Liver (tissue), 9 donors: Measurements from ENCODE around the gene PIK3R3. TPM values are rescaled to one million over a fixed set of nuclear protein-coding genes. Genes with fewer than 3 reads are reported as not detected.

Experiments
- DNase-seq: peaks from one replicate; pipeline ENCODE4 v3.0.0-alpha.2; 2017; ENCODE audit warnings: low spot score
- H3K27ac ChIP-seq, 2 donors: one replicate each; pipeline ENCODE4 v1.7.0; 2013; ENCODE audit warnings: inconsistent platforms in 2 of 2, low read length in 2 of 2, control low read depth in 1 of 2, low read depth in 1 of 2, mild to moderate bottlenecking in 1 of 2
- H3K27me3 ChIP-seq, 4 donors: one replicate each; pipeline versions ENCODE4 v1.6.1 to v1.7.0; 2013; ENCODE audit warnings: low read length in 3 of 4, inconsistent platforms in 1 of 4, mild to moderate bottlenecking in 1 of 4, moderate library complexity in 1 of 4; ENCODE audit not compliant: control insufficient read depth in 4 of 4, insufficient read depth in 4 of 4
- H3K36me3 ChIP-seq, 4 donors: one replicate each; pipeline versions ENCODE4 v1.6.1 to v1.7.0; 2013; ENCODE audit warnings: low read length in 3 of 4, mild to moderate bottlenecking in 3 of 4, low read depth in 1 of 4, moderate library complexity in 1 of 4; ENCODE audit not compliant: control insufficient read depth in 4 of 4, insufficient read depth in 3 of 4
- H3K4me1 ChIP-seq, 4 donors: one replicate each; pipeline versions ENCODE4 v1.6.1 to v1.7.0; 2013; ENCODE audit warnings: low read length in 3 of 4, mild to moderate bottlenecking in 3 of 4, moderate library complexity in 1 of 4; ENCODE audit not compliant: control insufficient read depth in 4 of 4, insufficient read depth in 4 of 4
- H3K4me3 ChIP-seq, 3 donors: one replicate each; pipeline versions ENCODE4 v1.6.1 to v1.7.0; 2013; ENCODE audit warnings: low read length in 3 of 3, control low read depth in 1 of 3, low read depth in 1 of 3, mild to moderate bottlenecking in 1 of 3
- H3K9ac ChIP-seq, 2 donors: one replicate each; pipeline ENCODE4 v1.7.0; 2013; ENCODE audit warnings: low read length in 2 of 2, mild to moderate bottlenecking in 2 of 2, moderate library complexity in 2 of 2, control low read depth in 1 of 2, low read depth in 1 of 2
- H3K9me3 ChIP-seq, 4 donors: one replicate each; pipeline versions ENCODE4 v1.6.1 to v1.7.0; 2013; ENCODE audit warnings: low read length in 3 of 4; ENCODE audit not compliant: control insufficient read depth in 4 of 4
- ATF3 ChIP-seq: IDR thresholded peaks from 2 replicates; pipeline ENCODE4 v1.6.1; 2016; ENCODE audit warnings: antibody characterized with exemption
- FOXA1 ChIP-seq: IDR thresholded peaks from 2 replicates; pipeline ENCODE4 v1.6.1; 2016; ENCODE audit warnings: antibody characterized with exemption
- GABPA ChIP-seq, 2 donors: IDR thresholded peaks in 1 of 2; conservative IDR thresholded peaks in 1 of 2; 2 replicates each; pipeline ENCODE4 v1.6.1; 2016; ENCODE audit warnings: antibody characterized with exemption in 2 of 2, mild to moderate bottlenecking in 1 of 2, moderate library complexity in 1 of 2
- HNF4A ChIP-seq, 2 donors: conservative IDR thresholded peaks; 2 replicates each; pipeline ENCODE4 v1.6.1; 2016; ENCODE audit warnings: antibody characterized with exemption in 2 of 2, mild to moderate bottlenecking in 2 of 2
- HNF4G ChIP-seq: IDR thresholded peaks from 2 replicates; pipeline ENCODE4 v1.6.1; 2016; ENCODE audit warnings: antibody characterized with exemption
- JUND ChIP-seq, 2 donors: IDR thresholded peaks; 2 replicates each; pipeline ENCODE4 v1.6.1; 2016; ENCODE audit warnings: antibody characterized with exemption in 2 of 2
- NR2F2 ChIP-seq: IDR thresholded peaks from 2 replicates; pipeline ENCODE4 v1.6.1; 2016; ENCODE audit warnings: antibody characterized with exemption
- RAD21 ChIP-seq, 2 donors: IDR thresholded peaks; 2 replicates each; pipeline ENCODE4 v1.6.1; 2016; ENCODE audit warnings: antibody characterized with exemption in 2 of 2, mild to moderate bottlenecking in 2 of 2
- REST ChIP-seq: IDR thresholded peaks from 2 replicates; pipeline ENCODE4 v1.6.1; 2016; ENCODE audit warnings: antibody characterized with exemption, mild to moderate bottlenecking
- RXRA ChIP-seq, 2 donors: IDR thresholded peaks; 2 replicates each; pipeline ENCODE4 v1.6.1; 2017 to 2018; ENCODE audit warnings: antibody characterized with exemption in 2 of 2, mild to moderate bottlenecking in 1 of 2
- SP1 ChIP-seq: IDR thresholded peaks from 2 replicates; pipeline ENCODE4 v1.6.1; 2018; ENCODE audit warnings: antibody characterized with exemption, mild to moderate bottlenecking
- TAF1 ChIP-seq: conservative IDR thresholded peaks from 2 replicates; pipeline ENCODE4 v1.6.1; 2016; ENCODE audit warnings: antibody characterized with exemption, mild to moderate bottlenecking
- YY1 ChIP-seq: IDR thresholded peaks from 2 replicates; pipeline ENCODE4 v1.6.1; 2016; ENCODE audit warnings: antibody characterized with exemption, mild to moderate bottlenecking
- ZBTB33 ChIP-seq: IDR thresholded peaks from 2 replicates; pipeline ENCODE4 v1.6.1; 2016; ENCODE audit warnings: antibody characterized with exemption
- WGBS: extraction: QIAGEN DNeasy Blood & Tissue Kit; methylation state at CpG from one replicate; pipeline ENCODE4 v1.1.7; 2013; 5-methylcytosine and 5-hydroxymethylcytosine counted together
- polyA plus RNA-seq, 2 donors: library from polyadenylated mRNA; stranded (reverse) in 1 of 2; unstranded in 1 of 2; fragments of 200-250 nt in 1 of 2; fragments of >200 nt in 1 of 2; fragmentation: Nextera tagmentation in 1 of 2; extraction: Ambion mirVana in 1 of 2; gene quantifications; one replicate each; pipeline versions ENCODE4 v1.2.1 to v1.2.3, GENCODE V29; 2013 to 2015
- total RNA-seq, 2 donors: library from RNA; depleted of rRNA; stranded (reverse); fragments of >200 nt; gene quantifications; one replicate each; pipeline ENCODE4 v1.2.3, GENCODE V29; 2014
- donor health status: healthy.
- donor health status: healthy.
- donor health status: healthy.
- donor health status: healthy.
- donor health status: healthy.

Gene PIK3R3
- total and polyA plus RNA-seq, 4 donors, result 1.5 to 4.6 (median 2.7) TPM

GRCh38 chr1:46083579-46083978, 48.9 kb downstream of the PIK3R3 start (continued):
- no peak for TF ChIP-seq ZBTB33
- no peak for TF ChIP-seq HNF4A (conservative IDR thresholded peaks at IDR 0.05)
- no peak for TF ChIP-seq RAD21 (IDR thresholded peaks at IDR 0.05)
- TF ChIP-seq GABPA (IDR thresholded peaks at IDR 0.05 in 1 of 2, conservative IDR thresholded peaks at IDR 0.05 in 1 of 2), result no peak
- TF ChIP-seq HNF4G, result no peak
- TF ChIP-seq RXRA (IDR thresholded peaks at IDR 0.05), result no peak
- no peak for TF ChIP-seq FOXA1
- TF ChIP-seq JUND (IDR thresholded peaks at IDR 0.05), result no peak
- no peak for TF ChIP-seq YY1
- no peak for TF ChIP-seq TAF1
- TF ChIP-seq SP1, result no peak

GRCh38 chr1:46081619-46082018, 50.8 kb downstream of the PIK3R3 start:
- DNase-seq, result no peak
- H3K36me3 ChIP-seq, result no peaks in the 10 kb centered on the region
- H3K27ac ChIP-seq, result no peak overlapping the region
- no peaks in the 10 kb centered on the region for H3K9me3 ChIP-seq
- no peak overlapping the region for H3K4me3 ChIP-seq
- H3K4me1 ChIP-seq, result no peaks in the 10 kb centered on the region
- H3K9ac ChIP-seq, result no peak overlapping the region
- no peaks in the 10 kb centered on the region for H3K27me3 ChIP-seq
- TF ChIP-seq GABPA (IDR thresholded peaks at IDR 0.05 in 1 of 2, conservative IDR thresholded peaks at IDR 0.05 in 1 of 2) (no peak), RAD21 (IDR thresholded peaks at IDR 0.05) (peak in 1 of 2 donors; percentile 10)
- WGBS, result 78% methylated on average over 1 of the region's 1 CpG

GRCh38 chr1:46081206-46081605, 51.2 kb downstream of the PIK3R3 start:
- H3K4me3 ChIP-seq, result no peak overlapping the region
- no peak overlapping the region for H3K27ac ChIP-seq
- DNase-seq, result no peak
- TF ChIP-seq NR2F2 (no peak), ATF3 (no peak), YY1 (no peak), REST (no peak)
- H3K27me3 ChIP-seq, result no peaks in the 10 kb centered on the region
- H3K9ac ChIP-seq, result no peak overlapping the region
- H3K36me3 ChIP-seq, result no peaks in the 10 kb centered on the region
- H3K9me3 ChIP-seq, result no peaks in the 10 kb centered on the region
- 82% methylated on average over 7 of the region's 7 CpGs for WGBS
- H3K4me1 ChIP-seq, result no peaks in the 10 kb centered on the region
